Mammary epithelial cell (primary cell): Measurements from ENCODE around the gene CARMIL3.

Experiments
- EZH2 ChIP-seq: IDR thresholded peaks from 2 replicates; pipeline ENCODE4 v1.6.1; 2012; ENCODE audit warnings: low read length, inconsistent platforms, borderline replicate concordance
- TF ChIP-seq, protein P1 (sequence below), 2 donors: IDR thresholded peaks in 1 of 2; conservative IDR thresholded peaks in 1 of 2; 2 replicates each; pipeline ENCODE4 v1.5.1; 2011 to 2012; ENCODE audit warnings: inconsistent platforms in 2 of 2, low read length in 2 of 2, mild to moderate bottlenecking in 2 of 2, control low read depth in 1 of 2, low read depth in 1 of 2; ENCODE audit not compliant: insufficient read depth in 1 of 2; ENCODE audit errors: extremely low read depth in 1 of 2

DNA sequence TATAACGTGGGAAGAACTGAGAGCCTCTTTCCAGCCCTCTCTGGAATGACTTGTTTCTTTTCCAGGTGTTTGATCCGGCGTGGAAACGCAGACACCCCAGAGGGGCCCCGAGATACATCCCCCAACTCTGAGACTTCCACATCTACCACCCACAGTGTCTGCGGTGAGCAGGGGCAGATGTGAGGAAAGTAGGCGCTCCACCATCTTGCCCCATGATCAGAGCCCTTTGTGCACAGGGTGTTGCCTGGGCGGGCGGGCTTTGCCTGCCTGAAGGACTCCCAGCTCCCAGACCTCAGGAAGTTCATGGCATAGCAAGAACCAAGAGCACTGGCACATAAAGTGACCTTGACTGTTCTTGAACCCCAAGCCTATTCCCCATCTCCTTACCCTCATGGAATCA is 2.8 kb downstream of the CARMIL3 start:
- TF ChIP-seq, protein P1, sequence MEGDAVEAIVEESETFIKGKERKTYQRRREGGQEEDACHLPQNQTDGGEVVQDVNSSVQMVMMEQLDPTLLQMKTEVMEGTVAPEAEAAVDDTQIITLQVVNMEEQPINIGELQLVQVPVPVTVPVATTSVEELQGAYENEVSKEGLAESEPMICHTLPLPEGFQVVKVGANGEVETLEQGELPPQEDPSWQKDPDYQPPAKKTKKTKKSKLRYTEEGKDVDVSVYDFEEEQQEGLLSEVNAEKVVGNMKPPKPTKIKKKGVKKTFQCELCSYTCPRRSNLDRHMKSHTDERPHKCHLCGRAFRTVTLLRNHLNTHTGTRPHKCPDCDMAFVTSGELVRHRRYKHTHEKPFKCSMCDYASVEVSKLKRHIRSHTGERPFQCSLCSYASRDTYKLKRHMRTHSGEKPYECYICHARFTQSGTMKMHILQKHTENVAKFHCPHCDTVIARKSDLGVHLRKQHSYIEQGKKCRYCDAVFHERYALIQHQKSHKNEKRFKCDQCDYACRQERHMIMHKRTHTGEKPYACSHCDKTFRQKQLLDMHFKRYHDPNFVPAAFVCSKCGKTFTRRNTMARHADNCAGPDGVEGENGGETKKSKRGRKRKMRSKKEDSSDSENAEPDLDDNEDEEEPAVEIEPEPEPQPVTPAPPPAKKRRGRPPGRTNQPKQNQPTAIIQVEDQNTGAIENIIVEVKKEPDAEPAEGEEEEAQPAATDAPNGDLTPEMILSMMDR (conservative IDR thresholded peaks at IDR 0.05 in 1 of 2, IDR thresholded peaks at IDR 0.05 in 1 of 2; ENCODE audit: extremely low read depth in 1 of 2, insufficient read depth in 1 of 2, low read depth in 1 of 2, low read length in 2 of 2) = no peak
- no peak for TF ChIP-seq EZH2
